CD4-positive, alpha-beta T cell treated with Interleukin-17A for 1 hour (primary cell): ENCODE data around the gene FASTKD2.
"Not testable (repeated sequence)": the region's sequence is repeated elsewhere in the genome, so short reads cannot be mapped to it uniquely, and the experiment has no call there.

ENCODE experiments used
- DNase-seq: peaks from one replicate; pipeline ENCODE4 v3.0.0-alpha.2; 2020

The FASTKD2 gene

DNA sequence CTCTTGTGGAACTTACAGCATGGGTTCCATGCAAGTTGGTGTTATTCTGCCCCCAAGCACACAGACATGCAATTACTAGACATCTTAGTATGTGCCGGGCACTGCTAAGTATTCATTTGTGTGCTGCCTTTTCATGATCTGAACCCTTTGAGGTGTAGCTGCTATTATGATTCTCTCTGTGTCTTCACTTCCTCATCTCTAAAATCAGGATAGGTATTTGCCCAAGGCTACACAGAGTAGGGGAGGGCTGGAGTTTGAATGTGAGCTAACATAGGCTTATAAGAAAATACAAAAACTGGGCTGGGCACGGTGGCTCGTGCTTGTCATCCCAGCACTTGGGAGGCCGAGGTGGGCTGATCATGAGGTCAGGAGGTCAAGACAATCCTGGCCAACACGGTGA lies 27.2 kb downstream of the FASTKD2 start:
- DNase-seq = no peak

DNA sequence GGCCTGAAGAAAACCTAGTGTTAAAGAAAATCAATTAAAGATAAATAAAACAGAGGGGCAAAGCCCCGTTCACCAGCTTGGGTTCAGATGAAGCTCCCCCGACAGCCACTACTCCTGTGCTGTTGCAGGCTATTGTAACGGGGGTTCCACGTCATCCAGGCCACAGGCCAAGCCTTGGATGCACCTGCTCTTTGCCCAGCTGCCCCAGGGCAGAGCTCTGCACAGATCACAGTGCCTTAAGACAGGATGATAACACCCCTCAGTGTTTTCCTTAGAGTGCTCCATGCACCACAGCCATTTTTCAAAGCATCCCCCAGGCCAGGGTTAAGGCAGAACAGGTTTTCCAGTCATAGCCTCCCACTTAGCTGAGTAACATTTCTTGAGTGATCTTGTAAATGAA lies 32.0 kb downstream of the FASTKD2 start:
- no peak for DNase-seq

DNA sequence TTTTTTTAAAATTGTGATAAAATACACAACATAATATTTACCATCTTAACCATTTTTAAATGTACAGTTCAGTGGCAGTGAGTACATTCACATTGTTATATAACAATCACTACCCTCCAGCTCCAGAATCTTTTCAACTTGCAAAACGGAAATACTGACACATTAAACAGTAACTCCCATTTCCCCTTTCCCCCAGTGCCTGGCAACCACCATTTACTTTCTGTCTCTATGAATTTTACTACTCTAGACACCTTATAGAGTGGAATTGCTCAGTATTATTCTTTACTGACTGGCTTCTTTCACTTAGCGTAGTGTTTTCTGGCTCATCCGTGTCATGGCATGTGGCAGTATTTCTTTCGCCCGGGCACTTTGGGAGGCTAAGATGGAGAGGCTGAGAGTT lies 32.6 kb downstream of the FASTKD2 start:
- DNase-seq = peak; percentile 15

DNA sequence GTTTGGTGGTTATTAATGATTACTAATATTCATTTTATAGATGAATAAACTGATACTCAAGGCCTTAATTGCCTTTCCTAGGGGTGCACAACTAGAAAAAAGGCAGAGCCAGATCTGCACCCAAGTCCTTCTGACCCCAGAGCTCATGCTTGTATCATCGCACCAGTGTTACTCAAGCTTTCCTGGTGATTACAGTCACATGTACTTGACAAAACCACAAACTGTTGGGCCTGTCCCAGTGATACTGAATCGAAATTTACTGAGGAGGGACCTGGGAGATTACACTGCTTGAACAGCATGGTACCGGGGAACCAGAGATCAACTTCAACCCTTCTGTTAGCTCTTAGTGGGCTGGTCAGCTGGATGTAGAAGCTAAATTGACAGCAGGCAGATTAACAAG lies 33.7 kb downstream of the FASTKD2 start:
- no peak for DNase-seq

DNA sequence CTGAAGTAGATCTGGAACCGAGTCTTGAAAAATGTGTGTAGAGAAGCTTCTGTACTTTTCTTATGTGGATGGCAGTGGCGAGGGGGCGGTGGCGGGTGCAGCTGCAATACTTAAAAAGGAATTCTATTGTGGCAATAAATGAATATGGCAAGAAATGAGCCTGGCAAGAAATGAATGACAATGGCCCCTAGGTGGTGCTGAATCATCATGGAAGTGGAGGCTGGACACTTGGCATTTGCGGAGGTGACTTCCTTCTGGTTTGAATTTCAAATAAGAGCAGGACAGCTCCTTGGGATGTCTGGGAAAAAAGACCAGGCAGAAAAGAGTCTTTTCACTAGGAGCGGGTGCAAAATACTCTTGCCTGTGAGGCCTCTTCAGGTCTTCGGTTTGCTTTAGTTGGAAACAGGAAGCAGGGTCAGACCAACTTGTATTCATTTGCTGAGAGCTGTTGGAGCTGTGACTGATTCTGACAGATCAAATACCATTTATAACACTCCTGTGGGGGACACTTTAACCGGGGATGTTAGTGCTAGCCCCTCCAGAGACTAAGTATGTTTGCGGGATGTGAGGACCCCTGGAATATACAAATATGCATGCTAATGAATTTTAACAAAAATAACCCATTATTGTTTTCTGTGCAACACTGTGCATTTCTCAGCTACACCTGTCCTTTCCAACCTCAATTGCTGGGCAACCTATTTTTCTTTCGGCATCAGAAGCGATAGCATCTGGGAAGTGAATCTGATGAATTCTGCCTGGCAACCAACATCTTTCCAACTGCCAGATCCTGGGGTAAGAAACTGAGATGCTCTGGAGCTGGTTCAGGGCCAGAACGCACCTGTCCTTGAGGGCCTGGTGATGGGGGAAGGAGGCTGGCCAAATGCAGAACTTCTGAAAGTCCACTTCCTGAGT lies 35.4 kb downstream of the FASTKD2 start:
- peak; percentile 55 for DNase-seq

DNA sequence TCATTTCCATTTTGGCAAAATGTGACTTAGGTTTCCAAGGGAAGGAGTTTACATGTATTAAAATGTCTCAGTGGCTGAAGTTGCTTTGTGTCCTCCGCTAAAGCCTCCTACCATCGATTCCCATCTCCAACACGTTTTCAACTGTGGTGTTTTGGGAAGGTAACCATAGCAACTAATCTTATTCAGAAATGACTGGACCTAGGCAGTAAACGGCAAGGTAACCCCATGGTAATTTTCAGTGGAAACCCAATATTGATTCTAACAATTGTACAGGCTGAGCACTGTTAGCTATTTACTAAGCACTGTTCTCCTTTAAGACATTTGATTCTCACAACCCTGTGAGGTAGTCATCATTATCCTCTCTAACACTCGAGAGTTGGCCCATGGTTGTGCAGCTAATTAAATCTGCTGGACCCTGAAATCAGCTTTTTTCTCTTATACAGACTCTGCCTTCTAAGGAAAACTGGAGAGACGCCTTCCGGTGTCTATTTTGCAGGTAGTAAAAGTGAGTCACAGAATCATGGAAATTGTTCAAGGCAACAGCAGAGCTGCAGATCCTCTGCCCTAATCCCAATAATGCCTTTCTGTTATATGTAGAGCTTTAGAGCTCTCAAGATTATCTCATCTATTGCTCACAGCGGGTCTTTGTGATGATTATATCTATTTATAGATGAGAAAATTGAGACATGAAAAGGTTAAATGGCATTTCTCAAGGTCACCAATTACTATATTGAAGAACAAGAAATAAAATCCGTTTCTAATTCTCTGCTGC lies 36.2 kb downstream of the FASTKD2 start:
- no peak for DNase-seq

DNA sequence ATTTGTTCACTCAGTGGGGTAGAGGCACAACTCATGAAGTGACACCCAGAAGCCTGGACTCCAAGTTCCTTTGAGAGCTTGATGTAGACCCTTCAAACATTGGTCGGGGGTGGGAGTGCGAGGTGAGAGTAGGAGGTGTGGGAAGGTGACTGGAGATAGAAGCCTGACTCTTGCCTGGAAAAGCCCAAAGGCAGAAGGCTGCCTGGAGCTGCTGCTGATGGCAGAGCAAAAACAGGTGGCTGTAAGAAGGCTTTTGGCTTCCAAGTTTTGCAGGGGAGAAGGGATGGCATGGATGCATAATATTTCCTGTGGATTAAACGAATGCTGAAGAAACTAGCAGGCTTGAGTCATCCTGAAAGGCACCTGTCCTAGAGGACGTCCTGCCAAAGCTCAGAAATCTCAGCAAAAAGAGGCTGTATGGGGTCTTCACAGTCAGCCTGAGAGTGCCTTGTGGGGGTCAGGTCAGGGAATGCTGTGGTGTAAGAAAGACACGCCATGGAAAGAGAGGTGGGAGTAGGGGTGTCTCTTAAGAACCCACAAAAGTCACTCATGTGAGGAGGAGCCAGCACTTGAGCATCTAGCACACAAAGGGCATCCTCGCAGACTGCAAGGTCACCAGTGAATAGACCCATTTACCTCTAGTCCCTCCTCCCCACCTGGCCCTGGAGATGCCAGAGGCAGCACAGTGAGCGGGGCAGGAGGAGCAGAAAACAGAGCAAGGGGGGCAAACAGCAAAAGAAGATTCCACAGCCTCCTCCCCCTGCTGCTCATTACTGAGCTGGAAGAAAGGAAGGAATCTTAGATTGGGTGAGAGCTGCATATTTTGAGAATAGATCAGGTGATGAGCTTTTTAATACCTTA lies 37.5 kb downstream of the FASTKD2 start:
- no peak for DNase-seq

DNA sequence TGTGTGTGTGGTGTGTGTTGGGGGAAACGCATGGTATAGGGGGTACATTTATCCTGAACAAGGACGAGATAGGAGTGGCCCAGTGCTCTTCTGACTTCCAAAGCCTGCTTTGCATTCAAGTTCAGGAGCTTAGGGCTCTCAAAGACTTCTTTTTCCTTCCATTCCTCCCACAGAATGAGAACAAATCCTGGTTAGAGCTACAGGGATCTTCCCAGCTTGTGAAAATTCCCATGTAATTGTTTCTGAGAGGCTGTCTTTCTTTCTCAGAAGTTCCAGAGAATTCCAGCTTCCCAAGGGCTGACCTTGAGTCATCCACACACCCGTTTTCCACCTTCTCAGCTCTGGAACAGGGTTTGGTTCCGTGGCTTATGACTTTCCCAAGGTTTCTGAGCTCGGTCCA lies 38.9 kb downstream of the FASTKD2 start:
- DNase-seq = no peak

DNA sequence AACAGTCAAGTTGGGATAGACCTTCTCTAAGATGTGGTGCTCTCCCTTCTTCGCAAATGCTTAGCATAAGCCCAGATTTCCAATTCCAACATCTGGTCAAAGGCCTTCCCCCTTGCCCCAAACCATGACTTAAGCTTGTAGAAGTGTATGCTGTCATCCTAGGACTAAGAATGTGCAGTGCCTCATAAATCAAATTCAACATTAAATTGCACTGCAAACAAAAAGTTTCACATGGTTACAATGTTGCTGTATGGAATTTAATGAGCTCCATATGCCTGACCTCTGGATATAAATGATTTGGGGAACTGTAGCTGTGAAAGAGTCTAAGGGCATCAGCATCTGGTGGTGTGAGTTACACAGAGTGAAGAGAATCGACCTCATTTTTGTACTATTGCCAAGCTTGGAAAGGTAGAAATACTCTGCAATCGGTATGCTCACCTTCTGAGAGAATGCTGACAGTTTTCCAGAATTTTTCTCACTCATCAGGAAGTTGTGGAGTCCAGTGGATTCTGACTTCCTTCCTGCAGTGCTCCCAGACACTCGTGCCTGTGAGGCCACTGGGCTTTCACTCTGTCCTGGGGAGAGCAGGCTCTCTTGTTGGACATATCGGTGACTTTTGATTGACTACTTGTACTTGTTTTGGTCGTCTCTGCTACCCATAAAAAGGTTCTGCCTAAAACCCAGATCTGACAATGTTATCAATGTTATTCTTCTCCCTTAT lies 40.6 kb downstream of the FASTKD2 start:
- DNase-seq = no peak

DNA sequence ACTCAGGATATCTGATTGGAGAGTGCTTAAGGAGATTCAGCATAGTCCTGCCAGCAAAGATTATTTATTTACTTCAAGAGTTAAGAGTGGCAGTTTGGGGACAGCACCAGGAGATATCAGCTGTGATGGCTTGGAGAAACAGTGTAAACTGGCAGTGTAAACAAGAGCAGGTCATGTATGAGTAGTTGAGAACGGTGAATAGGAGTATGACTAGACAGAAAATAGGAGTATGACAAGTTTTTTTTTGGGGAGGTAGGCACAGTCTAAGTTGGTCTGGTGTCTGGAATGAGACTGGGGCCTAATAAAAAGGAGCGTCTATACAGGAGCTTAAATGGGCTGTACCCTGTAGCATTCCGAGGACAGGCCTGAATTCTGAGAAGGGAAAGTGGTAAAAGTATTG lies 42.2 kb downstream of the FASTKD2 start:
- DNase-seq = not testable (repeated sequence)

DNA sequence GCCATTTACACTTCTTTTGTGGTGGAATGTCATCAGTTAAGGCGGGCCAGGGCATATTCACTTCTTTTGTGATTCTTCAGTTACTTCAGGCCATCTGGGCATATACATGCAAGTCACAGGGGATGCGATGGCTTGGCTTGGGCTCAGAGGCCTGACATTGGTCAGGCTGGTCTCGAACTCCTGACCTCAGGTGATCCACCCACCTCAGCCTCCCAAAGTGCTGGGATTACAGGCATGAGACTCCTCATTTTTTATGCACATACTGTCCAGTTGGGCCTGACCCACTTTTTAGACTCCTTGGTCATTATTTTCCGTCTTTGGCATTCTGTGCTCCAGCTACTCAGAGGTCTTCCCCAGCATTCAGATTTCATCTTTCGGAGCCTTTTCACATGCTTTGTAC lies 47.1 kb downstream of the FASTKD2 start:
- not testable (repeated sequence) for DNase-seq

DNA sequence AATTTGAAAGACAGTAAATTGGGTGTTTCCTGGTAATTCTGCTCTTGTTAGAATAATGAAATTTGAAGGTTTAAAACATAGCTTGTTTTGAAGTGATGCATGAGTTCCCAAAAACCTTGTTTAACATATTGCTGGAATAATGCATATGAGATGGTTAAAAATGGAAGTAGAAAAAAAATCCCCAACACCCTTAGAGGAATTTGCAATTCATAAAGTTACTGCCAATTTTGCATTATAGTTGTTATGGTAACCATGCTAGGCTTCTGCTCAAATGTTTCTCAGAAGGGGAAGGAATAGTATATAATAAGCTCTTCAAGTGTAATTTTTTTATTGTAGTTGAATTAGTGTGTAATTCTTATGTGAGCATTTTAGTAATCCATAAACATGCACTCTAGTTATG lies 49.1 kb downstream of the FASTKD2 start:
- no peak for DNase-seq

DNA sequence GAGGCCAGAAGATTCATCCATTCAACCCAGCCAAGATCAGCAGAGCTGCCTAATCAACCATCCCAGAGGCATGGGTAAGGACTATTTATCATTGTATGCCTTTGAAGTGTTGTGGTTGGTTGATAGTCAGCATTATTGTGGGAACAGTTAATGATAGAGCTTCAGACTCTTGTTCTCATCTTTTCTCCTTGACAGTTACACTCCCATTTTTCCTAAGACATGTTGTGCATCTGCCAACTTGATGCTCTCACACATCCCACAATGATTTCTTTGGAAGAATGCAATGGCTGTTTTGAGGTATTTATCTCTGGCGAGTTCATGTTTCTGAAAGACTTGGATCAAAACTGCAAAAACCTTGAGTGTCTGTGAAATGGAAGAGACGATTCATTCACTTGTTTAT lies 55.4 kb downstream of the FASTKD2 start:
- no peak for DNase-seq

DNA sequence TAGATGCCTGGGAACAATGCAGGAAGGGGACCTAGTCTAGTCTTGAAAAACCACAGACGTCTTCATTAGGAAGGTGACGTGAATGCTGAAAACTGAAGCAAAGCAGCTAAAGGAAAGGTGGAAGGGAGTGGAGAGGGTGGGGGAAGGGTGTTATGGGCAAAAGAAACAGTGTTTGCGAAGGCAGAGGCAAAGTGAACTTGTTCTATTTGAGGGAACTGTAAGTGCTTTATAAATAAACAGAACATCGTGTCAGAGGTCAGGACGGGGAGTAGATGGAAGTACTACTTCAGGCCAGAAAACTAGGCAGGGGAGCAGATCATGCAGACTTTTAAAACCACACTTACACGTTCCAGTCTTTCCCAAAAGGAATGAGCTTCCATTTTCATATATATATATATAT lies 57.8 kb downstream of the FASTKD2 start:
- DNase-seq = no peak

DNA sequence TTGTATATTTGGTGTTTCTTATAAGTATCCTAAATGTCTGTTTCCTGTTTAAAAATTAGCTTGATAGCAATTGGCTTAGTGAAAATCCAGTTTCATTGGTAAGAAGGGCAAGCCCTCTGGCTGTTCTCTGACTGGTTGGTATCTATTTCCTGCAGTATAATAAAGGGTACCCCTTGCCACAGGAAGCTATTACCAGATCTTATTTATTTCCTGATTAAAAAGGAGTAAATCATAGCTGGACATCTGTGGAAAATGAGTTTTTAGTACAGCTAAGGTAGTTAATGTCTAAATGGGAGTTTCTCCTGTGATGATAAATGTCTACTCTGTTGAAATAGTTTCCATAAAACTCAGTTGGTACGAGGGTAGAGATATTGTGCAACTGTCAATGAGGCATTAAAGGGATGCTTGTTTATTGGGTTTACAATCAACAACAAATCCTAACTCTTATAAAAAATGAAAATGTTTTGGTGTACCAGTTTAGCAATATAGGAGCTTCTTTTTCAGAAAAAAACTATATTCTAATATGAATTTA lies 58.7 kb downstream of the FASTKD2 start:
- DNase-seq = no peak

DNA sequence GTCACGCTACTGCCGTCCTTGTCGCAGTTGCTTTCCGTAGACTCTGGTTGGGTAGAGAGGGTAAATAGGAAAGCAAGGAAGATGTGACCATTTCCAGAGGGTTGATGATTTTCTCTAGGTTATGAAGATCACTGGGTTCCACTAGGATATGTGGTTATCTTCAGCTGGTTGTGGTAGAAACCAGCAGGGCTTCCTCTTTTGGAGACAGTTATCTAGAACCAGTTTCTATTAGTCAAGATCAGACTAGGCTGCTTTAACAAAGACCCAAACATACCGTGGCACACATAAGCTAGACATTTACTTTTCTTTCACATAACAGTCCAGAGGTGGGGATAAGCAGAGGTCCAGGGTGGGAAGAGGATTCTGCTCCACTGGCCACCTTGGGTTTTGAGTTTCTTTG lies 59.6 kb downstream of the FASTKD2 start:
- DNase-seq = no peak

DNA sequence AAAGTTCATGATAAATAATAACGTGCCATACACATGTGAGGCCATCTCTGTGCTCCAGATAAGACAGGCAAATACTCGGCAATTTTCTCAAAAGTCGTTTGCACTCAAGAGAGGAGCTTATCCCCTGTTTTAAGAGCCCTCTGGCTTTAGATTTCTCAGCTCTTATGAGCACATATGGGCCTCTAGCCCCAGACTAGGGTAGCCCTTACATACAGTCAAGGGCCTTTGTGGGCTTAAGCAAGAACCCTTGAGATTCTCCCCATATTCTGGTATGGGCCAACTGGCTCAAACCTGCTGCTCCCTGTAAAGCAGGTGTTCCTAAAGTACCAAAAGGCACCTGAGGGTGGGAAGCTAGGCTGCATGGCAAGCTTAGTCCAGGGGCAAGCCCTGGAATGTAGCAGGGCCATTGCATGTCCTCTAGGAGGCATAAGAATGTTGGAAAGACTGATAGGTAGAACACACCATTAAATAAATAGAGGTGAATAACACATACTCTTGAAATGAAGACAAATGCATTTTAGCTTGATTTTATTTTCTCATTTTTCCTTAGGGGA lies 66.1 kb downstream of the FASTKD2 start:
- no peak for DNase-seq

DNA sequence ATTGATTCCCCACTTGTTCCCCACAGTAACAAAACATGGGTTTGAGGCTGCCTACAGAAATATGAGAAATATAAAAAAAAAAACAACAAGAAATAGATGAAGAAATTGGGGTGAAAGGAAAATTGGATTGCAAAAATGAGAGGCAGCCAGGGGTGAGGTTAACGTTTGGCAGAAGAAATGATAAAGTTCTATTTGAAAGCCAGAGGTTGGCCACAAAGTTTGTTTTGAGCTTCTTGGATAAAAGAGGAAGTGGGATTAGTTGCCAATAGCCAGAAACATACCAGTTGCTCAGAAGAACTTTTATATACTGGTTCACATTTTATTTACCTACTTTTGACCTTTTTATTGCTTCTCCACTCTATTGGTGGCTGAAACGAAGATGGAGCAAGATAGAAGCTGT lies 67.5 kb downstream of the FASTKD2 start:
- no peak for DNase-seq

DNA sequence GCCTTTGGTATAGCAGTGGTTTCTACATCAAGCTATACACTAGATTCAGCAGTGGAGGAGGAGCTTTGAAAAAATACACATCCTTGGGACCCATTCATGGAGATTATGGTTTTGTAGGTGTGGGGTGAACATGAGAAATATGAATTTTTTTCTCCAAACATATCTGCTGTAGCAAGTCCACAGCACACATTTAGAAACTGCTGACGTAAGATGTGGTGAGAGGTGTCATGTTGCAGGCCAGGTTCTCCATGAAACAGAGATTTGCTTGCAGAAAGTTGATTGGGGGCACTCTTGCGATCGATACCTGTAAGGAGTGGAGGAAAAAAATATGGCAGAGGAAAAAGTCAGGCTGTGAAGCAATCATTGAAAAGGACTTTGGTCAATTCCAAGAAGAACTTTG lies 67.9 kb downstream of the FASTKD2 start:
- no peak for DNase-seq

DNA sequence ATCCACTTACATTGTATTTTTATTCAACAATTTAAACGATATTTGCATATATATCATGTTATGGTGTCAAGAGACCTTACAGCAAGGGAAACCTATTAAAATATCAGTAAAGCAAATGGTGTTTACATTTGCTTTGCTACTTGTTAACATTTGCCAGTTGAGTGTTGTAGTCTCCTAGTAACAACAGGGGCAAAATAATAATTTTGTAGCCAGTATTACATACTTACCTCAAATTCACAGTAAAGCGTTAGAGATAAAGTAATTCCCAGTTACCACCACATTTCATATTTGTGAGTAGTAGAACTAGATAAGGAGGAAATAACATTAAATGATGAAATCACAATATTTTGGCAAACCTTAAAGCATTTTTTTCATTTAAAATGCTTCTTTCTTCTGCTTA lies 71.3 kb downstream of the FASTKD2 start:
- DNase-seq = no peak

DNA sequence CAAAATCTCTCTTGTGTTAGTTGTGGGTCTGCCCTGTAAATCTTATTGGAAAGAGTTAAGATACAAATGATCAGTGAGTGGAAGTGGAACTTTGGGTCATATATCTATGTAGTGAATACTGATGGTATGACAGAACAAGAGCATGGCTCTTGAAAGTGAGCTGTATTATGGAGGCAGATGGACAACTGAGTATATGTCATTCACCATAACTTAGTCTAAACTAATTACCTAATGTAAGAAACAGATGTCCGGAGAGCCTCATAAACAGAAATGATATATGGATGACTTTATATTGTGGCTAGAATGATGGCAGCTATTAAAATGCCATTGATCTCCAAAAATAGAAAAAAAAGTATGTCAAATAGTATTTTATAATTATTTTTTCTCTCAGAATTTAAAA lies 72.4 kb downstream of the FASTKD2 start:
- DNase-seq = no peak

DNA sequence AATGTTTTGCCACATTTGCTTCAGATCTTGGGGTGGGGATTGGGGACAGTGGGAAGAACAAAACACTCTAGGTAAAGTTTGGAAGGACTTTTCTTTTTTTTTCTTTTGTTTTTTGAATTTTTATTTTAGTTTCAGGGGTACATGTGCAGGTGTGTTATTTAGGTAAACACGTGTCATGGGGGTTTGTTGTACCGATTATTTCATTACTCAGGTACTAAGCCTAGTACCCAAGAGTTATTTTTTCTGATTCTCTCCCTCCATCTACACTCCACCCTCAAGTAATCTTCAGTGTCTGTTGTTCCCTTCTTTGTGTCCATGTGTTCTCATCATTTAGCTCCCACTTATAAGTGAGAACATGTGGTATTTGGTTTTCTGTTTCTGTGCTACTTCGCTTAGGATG lies 73.3 kb downstream of the FASTKD2 start:
- no peak for DNase-seq
